OCI-LY1 (cell line): ENCODE results near the gene TFDP2.

ENCODE experiments used
- EZH2 ChIP-seq: fragments of 200-600 bp; sonication (generic), shearing (Covaris generic); IDR thresholded peaks from 2 replicates; pipeline ENCODE4 v1.8.0; 2017; ENCODE audit warnings: borderline replicate concordance, mixed run types, mild to moderate bottlenecking, antibody characterized with exemption, low read length, moderate library complexity, mixed read lengths
- TF ChIP-seq, protein P1 (sequence below): fragments of 200-600 bp; sonication (generic), shearing (Covaris generic); IDR thresholded peaks from 2 replicates; pipeline ENCODE4 v1.5.1; 2017; ENCODE audit warnings: mild to moderate bottlenecking, antibody characterized with exemption, low read length, moderate library complexity, mixed read lengths

DNA sequence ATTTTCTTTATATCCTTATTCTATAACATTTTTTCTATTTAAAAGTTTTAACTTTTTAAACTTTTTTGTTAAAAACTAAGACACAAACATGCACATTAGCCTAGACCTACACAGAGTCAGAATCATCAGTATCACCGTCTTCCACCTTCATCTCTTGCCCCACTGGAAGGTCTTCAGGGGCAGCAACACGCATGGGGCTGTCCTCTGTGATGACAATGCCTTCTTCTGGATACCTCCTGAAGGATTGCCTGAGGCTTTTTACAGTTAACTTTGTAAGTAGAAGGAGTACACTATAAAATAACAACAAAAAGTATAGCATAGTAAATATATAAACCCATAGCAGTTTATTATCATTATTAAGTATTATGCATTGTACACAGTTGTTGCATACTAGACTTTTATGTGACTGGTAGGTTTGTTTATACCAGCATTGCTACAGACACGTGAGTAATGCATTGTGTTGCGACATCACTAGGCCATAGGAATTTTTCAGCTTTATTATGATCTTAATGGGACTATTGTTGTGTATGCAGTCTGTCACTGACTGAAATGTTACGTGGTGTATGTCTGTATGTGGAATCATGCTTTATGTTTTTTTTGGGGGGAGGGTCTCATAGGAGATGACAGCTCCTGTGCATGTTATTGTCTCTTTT is 254.7 kb downstream of the TFDP2 start:
- TF ChIP-seq, protein P1, sequence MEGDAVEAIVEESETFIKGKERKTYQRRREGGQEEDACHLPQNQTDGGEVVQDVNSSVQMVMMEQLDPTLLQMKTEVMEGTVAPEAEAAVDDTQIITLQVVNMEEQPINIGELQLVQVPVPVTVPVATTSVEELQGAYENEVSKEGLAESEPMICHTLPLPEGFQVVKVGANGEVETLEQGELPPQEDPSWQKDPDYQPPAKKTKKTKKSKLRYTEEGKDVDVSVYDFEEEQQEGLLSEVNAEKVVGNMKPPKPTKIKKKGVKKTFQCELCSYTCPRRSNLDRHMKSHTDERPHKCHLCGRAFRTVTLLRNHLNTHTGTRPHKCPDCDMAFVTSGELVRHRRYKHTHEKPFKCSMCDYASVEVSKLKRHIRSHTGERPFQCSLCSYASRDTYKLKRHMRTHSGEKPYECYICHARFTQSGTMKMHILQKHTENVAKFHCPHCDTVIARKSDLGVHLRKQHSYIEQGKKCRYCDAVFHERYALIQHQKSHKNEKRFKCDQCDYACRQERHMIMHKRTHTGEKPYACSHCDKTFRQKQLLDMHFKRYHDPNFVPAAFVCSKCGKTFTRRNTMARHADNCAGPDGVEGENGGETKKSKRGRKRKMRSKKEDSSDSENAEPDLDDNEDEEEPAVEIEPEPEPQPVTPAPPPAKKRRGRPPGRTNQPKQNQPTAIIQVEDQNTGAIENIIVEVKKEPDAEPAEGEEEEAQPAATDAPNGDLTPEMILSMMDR: no peak
- no peak for TF ChIP-seq EZH2
